ENCODE measurements around the gene ITCH.
"Not testable (repeated sequence)": the region's sequence is repeated elsewhere in the genome, so short reads cannot be mapped to it uniquely, and the experiment has no call there.

ITCH gene

DNA sequence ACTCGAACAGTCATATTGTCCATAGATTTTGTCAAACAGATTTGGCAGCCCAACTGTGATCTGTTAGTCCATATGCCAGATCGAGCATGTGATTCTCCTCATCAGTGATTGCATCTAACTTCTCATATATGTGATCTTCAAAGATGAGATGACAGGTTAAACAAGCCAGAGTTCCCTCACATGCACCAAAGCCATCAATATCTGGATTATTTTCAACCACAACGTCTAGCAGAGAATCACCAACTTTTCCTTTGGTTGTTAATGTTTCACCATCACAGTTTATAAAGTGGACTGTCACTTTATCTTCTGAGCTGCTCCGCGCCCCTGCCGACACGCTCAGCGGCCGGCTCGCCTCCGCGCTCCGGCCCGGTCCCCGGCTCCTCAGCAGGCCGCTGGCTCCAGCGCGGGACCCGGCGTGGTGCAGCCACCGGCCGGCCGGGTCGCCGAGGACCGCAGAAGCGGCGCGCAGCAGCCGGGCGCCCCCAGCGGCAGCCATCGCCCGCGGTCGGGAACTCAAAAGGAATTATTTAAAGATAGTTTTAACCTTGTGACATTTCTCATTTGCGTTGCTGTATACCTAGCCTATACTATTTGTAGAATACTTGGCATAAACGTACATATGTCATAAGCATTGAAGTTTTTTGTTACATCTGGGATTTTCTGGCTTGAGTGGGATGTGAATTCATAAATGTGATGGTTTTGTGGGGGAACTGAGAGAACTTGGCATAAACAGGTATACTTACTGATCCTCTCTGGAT is 113.1 kb downstream of the ITCH start:
- Histone ChIP-seq H3K4me2 (ENCODE audit: low read length) (no peak overlapping the region), H3K9ac (ENCODE audit: low read depth, low read length) (no peak overlapping the region), H3K27me3 (ENCODE audit: control insufficient read depth, insufficient read depth, low read length) (no peaks in the 10 kb centered on the region), H3K36me3 (ENCODE audit: insufficient read depth, low read length) (peaks cover 43% of the 10 kb centered on the region), H3K9me3 (replicated peaks; ENCODE audit: low read length) (no peaks in the 10 kb centered on the region), H3K4me1 (ENCODE audit: control insufficient read depth, insufficient read depth, low read length) (peaks cover 19% of the 10 kb centered on the region), H3K4me3 (ENCODE audit: low read length) (no peak overlapping the region)

DNA sequence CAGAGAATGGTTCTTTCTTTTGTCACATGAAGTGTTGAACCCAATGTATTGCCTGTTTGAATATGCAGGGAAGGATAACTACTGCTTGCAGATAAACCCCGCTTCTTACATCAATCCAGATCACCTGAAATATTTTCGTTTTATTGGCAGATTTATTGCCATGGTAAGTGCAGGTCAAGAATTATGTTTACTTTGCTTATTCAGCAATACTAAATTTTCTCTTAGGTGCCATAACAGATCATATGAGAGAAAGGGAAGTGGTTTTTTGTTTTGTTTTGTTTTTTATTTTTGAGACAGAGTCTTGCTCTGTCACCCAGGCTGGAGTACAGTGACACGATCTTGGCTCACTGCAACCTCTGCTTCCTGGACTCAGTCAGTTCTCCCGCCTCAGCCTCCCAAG is 116.6 kb downstream of the ITCH start:
- Histone ChIP-seq H3K4me3 (ENCODE audit: low read length) (no peak overlapping the region), H3K36me3 (ENCODE audit: insufficient read depth, low read length) (peaks cover 64% of the 10 kb centered on the region), H3K9ac (ENCODE audit: low read depth, low read length) (no peak overlapping the region), H3K4me1 (ENCODE audit: control insufficient read depth, insufficient read depth, low read length) (peaks cover 6% of the 10 kb centered on the region), H3K9me3 (replicated peaks; ENCODE audit: low read length) (no peaks in the 10 kb centered on the region), H3K4me2 (ENCODE audit: low read length) (no peak overlapping the region), H3K27me3 (ENCODE audit: control insufficient read depth, insufficient read depth, low read length) (no peaks in the 10 kb centered on the region)

DNA sequence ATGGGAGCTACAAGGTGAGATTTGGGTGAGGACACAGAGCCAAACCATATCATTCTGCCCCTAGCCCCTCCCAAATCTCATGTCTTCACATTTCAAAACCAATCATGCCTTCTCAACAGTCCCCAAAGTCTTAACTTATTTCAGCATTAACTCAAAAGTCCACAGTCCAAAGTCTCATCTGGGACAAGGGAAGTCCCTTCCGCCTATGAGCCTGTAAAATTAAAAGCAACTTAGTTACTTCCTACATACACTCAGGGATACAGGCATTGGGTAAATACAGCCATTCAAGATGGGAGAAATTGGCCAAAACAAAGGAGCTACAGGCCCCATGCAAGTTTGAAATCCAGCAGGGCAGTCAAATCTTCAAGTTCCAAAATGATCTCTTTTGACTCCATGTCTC is 119.1 kb downstream of the ITCH start:
- peaks cover 62% of the 10 kb centered on the region for H3K36me3 ChIP-seq (ENCODE audit: insufficient read depth, low read length)
- H3K9me3 ChIP-seq (replicated peaks; ENCODE audit: low read length); H3K27me3 ChIP-seq (ENCODE audit: control insufficient read depth, insufficient read depth, low read length); H3K4me3 ChIP-seq (ENCODE audit: low read length); H3K9ac ChIP-seq (ENCODE audit: low read depth, low read length); H3K4me1 ChIP-seq (ENCODE audit: control insufficient read depth, insufficient read depth, low read length); H3K4me2 ChIP-seq (ENCODE audit: low read length): not testable (repeated sequence)

DNA sequence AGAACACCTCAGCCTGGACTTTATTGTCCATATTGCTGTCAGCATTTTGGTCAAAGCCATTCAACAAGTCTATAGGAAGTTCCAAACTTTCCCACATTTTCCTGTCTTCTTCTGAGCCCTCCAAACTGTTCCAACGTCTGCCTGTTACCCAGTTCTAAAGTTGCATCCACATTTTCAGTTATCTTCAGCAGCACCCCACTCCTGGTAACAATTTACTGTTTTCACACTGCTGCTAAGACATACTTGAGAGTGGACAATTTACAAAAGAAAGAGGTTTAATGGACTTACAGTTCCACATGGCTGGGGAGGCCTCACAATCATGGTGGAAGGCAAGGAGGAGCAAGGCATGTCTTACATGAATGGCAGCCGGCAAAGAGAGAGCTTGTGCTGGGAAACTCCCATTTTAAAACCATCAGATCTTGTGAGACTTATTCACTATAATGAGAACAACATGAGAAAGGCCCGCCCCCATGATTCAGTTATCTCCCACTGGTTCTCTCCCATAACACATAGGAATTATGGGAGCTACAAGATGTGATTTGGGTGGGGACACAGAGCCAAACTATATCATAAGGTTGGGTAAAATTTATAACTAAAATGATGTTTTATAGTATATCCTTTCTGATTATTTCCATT is 120.6 kb downstream of the ITCH start:
- H3K4me1 ChIP-seq (ENCODE audit: control insufficient read depth, insufficient read depth, low read length); H3K4me3 ChIP-seq (ENCODE audit: low read length); H3K9me3 ChIP-seq (replicated peaks; ENCODE audit: low read length); H3K27me3 ChIP-seq (ENCODE audit: control insufficient read depth, insufficient read depth, low read length); H3K9ac ChIP-seq (ENCODE audit: low read depth, low read length); H3K4me2 ChIP-seq (ENCODE audit: low read length): not testable (repeated sequence)
- H3K36me3 ChIP-seq (ENCODE audit: insufficient read depth, low read length): peaks cover 67% of the 10 kb centered on the region

DNA sequence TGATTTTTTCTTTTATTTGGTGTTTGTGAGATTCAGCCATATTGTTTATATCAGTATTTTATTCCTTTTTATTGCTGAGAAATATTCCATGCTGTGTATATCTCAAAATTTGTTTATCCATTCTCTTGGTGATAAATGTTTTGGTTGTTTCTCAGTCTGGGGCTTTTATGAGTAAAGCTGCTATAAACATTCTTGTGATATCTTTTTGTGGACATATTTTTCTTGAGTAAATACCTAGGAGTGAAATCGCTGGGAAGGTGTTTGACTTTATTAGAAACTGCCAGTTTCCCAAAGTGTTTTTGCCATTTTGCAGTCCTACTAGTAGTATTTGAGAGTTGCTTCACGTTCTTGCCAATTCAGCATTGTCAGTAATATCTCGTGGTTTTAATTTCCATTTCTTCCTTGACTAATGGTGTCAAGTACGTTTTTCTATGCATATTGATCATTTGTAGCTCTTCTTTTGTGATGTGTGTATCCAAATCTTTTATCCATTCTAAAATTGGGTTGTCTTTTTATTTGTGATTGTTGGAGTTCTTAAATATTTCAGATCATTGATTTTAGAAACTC is 122.1 kb downstream of the ITCH start:
- Histone ChIP-seq H3K4me2 (ENCODE audit: low read length) (no peak overlapping the region), H3K27me3 (ENCODE audit: control insufficient read depth, insufficient read depth, low read length) (no peaks in the 10 kb centered on the region), H3K9ac (ENCODE audit: low read depth, low read length) (no peak overlapping the region), H3K36me3 (ENCODE audit: insufficient read depth, low read length) (peaks cover 70% of the 10 kb centered on the region), H3K9me3 (replicated peaks; ENCODE audit: low read length) (no peaks in the 10 kb centered on the region), H3K4me3 (ENCODE audit: low read length) (no peak overlapping the region), H3K4me1 (ENCODE audit: control insufficient read depth, insufficient read depth, low read length) (no peaks in the 10 kb centered on the region)

DNA sequence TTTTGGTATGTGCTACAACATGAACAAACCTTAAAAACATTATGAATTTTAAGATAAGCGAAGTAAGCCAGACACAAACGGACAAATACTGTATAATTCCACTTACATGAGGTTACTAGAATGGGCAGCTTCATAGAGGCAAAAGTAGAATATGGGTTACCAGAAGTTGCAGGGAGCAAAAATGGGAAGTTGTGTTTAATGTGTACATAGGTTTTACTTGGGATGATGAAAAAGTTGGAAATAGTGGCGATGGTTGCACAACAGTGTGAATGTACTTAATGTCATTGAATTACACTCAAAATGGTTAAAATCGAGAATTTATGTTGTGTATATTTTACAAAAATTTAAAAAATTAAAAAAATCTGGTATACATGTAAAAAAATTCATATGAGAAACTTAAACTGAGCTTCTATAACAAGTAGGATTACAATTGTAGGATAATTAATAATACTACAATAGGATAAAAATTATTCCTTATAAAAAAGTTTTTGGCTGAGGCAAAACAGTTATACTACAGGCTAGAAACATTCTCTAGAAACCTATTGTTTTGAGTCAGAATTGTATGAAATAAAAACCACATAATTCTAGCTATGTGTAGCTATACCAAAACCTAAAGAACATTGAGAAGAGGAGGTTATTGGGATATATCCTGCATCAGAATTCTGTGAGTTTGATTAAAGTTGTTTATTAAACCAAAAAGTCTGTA is 128.3 kb downstream of the ITCH start:
- Histone ChIP-seq H3K9ac (ENCODE audit: low read depth, low read length) (no peak overlapping the region), H3K36me3 (ENCODE audit: insufficient read depth, low read length) (peaks cover 81% of the 10 kb centered on the region), H3K9me3 (replicated peaks; ENCODE audit: low read length) (no peaks in the 10 kb centered on the region), H3K4me3 (ENCODE audit: low read length) (no peak overlapping the region), H3K4me2 (ENCODE audit: low read length) (no peak overlapping the region), H3K27me3 (ENCODE audit: control insufficient read depth, insufficient read depth, low read length) (no peaks in the 10 kb centered on the region), H3K4me1 (ENCODE audit: control insufficient read depth, insufficient read depth, low read length) (no peaks in the 10 kb centered on the region)

DNA sequence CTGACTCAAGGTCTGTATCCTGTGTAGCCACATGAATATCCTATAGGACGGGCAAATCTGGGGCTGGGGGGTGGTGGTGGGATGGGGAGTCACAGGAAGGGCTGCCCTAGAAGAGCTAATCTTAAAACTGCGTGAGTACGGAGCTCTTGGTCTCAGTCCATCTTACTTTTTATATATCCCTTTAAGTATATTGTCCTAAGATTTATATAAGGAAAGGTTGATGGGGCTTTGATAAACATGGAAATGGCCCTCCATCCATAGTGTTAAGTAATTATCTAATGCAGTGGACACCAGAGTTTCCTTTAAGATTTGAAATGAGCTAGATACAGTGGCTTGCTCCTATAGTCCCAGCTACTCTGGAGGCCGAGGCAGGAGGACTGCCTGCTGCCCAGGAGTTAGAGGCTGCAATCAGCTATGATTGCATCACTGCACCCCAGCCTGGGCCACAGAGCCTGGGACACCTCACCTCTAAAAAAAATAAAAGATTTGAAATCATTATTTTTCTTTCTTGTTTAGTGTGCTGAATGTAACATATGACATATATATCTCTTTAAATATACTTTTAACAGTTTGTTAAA is 128.9 kb downstream of the ITCH start:
- peaks cover 81% of the 10 kb centered on the region for H3K36me3 ChIP-seq (ENCODE audit: insufficient read depth, low read length)

DNA sequence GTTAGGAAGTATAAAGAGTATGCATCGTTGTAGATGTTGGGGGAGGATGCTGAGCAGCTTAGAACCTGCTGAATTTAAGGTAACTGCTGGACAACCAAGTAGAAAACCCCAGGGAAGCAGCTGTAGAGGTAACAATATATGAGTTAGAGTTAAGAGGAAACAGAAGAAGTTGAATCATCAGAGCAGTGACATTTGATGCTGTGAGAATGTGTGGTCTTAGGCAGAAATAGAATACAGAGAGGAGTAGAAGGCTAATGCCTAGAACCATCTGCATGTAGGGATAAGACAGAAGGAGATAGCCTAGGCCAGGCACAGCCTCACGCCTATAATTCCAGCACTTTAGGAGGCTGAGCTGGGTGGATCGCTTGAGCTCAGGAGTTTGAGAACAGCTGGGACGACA is 130.6 kb downstream of the ITCH start:
- no peak overlapping the region for H3K4me2 ChIP-seq (ENCODE audit: low read length)
- no peak overlapping the region for H3K9ac ChIP-seq (ENCODE audit: low read depth, low read length)
- H3K4me3 ChIP-seq (ENCODE audit: low read length): no peak overlapping the region
- H3K9me3 ChIP-seq (replicated peaks; ENCODE audit: low read length): no peaks in the 10 kb centered on the region
- peaks cover 80% of the 10 kb centered on the region for H3K36me3 ChIP-seq (ENCODE audit: insufficient read depth, low read length)
- no peaks in the 10 kb centered on the region for H3K27me3 ChIP-seq (ENCODE audit: control insufficient read depth, insufficient read depth, low read length)
- no peaks in the 10 kb centered on the region for H3K4me1 ChIP-seq (ENCODE audit: control insufficient read depth, insufficient read depth, low read length)

More for the DNA sequence above, 128.9 kb downstream of the ITCH start:
- Histone ChIP-seq H3K9me3 (replicated peaks; ENCODE audit: low read length) (no peaks in the 10 kb centered on the region), H3K4me3 (ENCODE audit: low read length) (no peak overlapping the region), H3K9ac (ENCODE audit: low read depth, low read length) (no peak overlapping the region), H3K4me1 (ENCODE audit: control insufficient read depth, insufficient read depth, low read length) (no peaks in the 10 kb centered on the region), H3K27me3 (ENCODE audit: control insufficient read depth, insufficient read depth, low read length) (no peaks in the 10 kb centered on the region), H3K4me2 (ENCODE audit: low read length) (no peak overlapping the region)

DNA sequence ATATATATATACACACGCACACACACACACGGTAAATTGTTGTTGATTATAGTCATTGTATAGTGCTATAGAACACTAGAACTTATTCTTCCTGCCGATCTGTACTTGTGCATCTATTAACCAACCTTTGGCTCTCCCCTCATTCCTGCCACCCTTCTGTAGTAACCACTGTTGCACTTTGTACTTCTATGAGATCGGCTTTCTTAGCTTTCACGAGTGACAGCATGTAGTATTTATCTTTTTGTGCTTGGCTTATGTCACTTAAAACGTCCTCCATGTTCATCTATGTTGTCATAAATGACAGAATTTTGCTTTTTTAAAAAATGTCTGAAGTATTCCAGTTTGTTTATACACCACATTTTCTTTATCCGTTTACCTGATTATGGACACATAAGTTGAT is 132.2 kb downstream of the ITCH start:
- Histone ChIP-seq H3K27me3 (ENCODE audit: control insufficient read depth, insufficient read depth, low read length) (no peaks in the 10 kb centered on the region), H3K4me3 (ENCODE audit: low read length) (no peak overlapping the region), H3K4me2 (ENCODE audit: low read length) (no peak overlapping the region), H3K9ac (ENCODE audit: low read depth, low read length) (no peak overlapping the region), H3K4me1 (ENCODE audit: control insufficient read depth, insufficient read depth, low read length) (no peaks in the 10 kb centered on the region), H3K9me3 (replicated peaks; ENCODE audit: low read length) (no peaks in the 10 kb centered on the region), H3K36me3 (ENCODE audit: insufficient read depth, low read length) (peaks cover 64% of the 10 kb centered on the region)

DNA sequence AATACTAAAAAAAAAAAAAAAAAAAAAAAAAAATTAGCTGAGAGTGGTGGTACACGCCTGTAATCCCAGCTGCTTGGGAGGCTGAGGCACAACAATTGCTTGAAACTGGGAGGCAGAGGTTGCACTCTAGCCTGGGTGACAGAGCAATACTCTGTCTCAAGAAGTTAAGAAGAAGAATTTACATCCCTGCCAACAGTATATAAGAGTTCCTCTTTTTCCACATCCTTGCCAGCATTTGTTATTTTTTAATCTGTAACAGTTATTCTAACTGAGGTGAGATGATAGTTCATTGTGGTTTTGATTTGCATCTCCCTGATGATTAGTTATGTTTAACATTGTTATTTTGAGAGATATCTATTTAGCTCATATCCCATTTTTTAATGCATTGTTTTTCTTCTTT is 132.8 kb downstream of the ITCH start:
- no peak overlapping the region for H3K4me2 ChIP-seq (ENCODE audit: low read length)
- no peaks in the 10 kb centered on the region for H3K27me3 ChIP-seq (ENCODE audit: control insufficient read depth, insufficient read depth, low read length)
- no peak overlapping the region for H3K4me3 ChIP-seq (ENCODE audit: low read length)
- H3K9ac ChIP-seq (ENCODE audit: low read depth, low read length): no peak overlapping the region
- H3K36me3 ChIP-seq (ENCODE audit: insufficient read depth, low read length): peaks cover 64% of the 10 kb centered on the region
- no peaks in the 10 kb centered on the region for H3K9me3 ChIP-seq (replicated peaks; ENCODE audit: low read length)
- no peaks in the 10 kb centered on the region for H3K4me1 ChIP-seq (ENCODE audit: control insufficient read depth, insufficient read depth, low read length)

DNA sequence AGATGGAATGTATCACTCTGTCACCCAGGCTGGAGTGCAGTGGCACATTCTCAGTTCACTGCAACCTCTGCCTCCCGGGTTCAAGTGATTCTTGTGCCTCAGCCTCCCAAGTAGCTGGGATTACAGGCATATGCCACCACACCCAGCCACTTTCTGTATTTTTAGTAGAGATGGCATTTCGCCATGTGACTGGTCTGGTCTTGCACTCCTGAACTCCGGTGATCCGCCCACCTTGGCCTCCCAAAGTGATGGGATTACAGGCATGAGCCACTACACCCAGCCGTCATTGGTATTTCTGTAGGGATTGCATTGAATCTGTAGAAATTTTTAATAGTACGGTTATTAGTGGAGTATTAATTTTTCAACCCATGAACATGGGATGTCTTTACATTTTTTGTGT is 134.5 kb downstream of the ITCH start:
- not testable (repeated sequence) for H3K9ac ChIP-seq (ENCODE audit: low read depth, low read length); H3K9me3 ChIP-seq (replicated peaks; ENCODE audit: low read length); H3K4me2 ChIP-seq (ENCODE audit: low read length); H3K4me3 ChIP-seq (ENCODE audit: low read length); H3K4me1 ChIP-seq (ENCODE audit: control insufficient read depth, insufficient read depth, low read length); H3K27me3 ChIP-seq (ENCODE audit: control insufficient read depth, insufficient read depth, low read length)
- H3K36me3 ChIP-seq (ENCODE audit: insufficient read depth, low read length): peaks cover 53% of the 10 kb centered on the region
